HG03064 (cell line): ENCODE results near the gene TRABD2B.

ENCODE experiments used
- ATAC-seq: cut with Tn5 transposase; IDR thresholded peaks from one replicate; pipeline ENCODE4 v1.9.1; 2021; ENCODE audit warnings: low read depth; ENCODE audit not compliant: unreplicated experiment

TRABD2B gene

DNA sequence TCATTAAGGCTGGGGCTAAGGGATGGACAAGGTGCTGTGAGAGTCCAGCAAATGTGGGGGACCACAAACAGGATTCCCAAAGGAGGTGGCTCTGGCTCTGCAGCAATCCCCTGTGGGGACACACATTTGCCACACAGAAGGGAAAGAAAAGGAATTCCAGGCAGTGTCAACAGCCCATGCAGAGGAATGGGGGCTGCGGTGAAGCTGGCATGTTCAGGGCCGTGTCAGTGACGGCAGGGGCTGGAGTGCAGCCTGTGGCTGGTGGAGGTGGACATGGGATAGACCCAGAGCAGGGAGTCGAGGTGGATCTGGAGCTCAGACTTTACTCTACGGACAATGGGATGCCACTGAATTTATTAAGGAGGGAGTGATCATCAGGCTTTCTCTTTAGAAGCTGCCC lies 183.2 kb downstream of the TRABD2B start:
- ATAC-seq, result no peak

DNA sequence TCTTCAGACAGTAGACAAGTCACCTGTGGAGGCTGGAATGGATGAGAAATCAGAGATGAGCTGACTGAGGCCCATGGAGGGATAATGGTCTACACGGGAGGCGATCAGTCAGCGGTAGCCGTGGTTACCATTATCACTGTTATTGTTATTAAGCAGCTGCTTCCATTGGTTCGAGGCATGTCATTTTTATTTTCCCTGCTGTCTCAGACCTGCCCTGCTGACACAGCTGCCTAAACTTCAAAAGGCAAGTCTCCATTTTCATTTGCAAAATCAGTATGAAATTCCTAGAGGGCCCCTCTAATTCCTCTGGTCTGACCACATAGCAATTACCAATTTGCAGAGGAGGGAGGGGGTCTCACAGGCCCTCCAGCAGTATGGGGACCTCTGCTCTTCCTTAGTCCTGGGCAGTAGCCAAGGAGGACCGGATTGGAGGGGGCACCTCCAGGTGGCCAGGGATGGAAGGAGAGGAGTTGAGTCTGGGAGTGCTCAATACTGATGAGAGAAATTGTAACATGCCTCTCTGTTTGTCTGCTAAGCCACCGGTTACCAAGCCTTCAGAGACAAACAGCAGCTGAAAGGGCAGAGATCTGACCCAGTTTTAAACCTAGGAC lies 184.2 kb downstream of the TRABD2B start:
- ATAC-seq, result no peak

DNA sequence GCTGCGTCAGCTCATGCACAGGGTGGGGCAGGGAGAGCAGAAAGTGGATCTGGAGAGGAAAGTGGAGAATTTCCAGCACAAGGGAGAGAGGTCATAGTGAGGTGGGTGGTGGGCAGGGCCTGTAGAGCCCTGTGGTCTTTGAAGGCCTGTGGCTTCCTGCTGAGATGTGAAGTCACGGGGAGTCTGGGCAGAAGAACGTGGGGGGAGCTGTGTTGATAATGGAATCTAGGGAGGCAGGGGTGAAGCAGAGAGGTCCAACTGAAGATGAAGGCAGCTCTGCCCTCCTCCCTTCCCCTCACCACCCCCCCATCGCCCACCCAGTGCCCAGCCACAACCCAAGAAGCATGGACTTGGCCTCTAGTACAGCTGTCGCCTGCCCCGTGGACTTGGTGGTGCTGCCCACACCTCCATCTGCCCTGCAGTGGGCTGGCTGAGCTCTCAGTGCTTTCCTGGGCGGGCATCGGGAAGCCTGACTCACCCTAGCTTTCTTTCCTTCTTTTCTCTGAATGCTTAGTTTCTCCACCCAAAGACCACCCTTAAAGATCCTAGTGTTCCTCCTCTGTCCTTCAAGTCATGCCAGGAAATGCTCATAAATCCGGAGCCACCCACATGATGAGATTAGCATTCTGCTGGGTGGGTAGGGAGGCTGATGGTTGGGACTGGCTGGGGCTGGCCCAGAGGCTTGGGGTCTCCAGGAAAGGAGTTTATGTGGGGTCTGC lies 186.1 kb downstream of the TRABD2B start:
- ATAC-seq, result no peak

DNA sequence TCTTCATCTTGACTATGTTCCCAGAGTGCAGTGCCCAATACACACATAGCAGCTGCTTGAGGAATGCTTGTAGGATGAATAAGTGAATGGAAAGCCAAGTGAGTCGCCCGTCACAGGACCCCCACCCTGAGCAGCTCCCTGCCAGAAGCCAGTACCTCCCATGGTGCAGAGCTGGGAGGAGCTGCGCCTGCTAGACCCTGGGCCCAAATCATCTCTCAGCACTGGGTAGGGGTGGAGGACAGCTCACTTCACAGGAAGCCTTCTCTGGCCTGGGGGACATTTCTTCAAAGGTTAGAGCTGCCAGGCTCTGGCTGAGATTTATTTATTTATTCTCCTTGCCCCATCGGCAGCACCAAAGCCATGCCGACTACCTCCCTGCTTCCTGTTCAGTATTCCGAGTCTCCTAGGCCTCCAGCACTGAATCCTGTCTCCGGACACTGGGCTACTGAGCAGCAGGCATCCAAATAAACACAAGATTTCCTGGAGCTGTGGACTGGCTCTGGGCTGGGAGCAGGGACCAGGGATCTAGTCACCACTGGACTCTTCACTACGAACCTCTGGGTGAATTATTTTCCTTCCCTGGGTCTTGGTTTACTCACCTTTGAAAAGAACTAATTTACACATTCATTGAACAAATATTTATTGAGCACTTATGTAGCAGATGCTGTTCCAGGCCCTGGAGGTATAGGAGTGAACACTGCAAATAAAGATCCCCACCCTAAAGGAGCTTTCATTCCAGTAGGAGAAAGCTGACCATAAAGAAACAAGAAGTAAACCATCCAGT lies 187.7 kb downstream of the TRABD2B start:
- ATAC-seq, result no peak

DNA sequence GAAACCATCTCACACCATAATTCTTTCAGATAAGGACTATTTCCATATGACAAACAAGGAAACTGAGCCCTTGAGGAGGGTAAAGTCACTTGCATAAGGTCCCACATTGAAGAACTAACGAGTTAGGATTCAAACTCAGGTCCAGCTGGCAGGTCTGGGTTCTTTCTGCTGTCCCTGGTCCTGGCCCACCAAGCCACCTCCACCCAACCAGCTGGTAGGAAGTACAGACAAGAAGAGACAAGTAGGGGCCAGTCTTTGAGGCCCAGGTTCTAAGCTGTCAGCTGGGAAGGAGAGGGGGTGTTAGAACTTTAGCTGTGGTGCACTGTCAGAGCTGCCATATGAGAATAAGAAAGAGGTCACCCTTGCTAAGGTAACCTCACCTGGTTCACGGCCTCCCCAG lies 188.6 kb downstream of the TRABD2B start:
- ATAC-seq, result no peak

DNA sequence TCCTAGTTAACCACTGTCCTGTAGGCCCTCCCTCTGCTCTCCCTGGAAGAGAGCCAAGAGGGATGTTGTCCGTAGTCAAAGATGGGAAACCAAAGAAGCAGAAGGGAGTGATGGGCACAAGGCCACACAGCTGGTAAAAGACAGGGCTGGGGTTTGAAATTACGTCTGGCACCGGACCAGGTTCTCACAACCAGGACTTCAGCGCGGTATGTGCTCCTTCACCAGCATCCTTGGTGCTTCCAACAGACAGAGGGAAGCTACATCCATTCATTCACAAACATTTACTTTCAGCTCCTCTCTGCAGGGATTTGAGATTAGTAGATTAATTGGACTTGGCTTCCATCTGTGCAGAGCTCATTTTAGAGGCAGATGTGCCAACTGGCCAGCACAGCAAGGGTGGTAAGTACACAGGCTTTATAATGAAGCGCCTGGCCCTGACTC lies 191.2 kb downstream of the TRABD2B start:
- ATAC-seq, result no peak

DNA sequence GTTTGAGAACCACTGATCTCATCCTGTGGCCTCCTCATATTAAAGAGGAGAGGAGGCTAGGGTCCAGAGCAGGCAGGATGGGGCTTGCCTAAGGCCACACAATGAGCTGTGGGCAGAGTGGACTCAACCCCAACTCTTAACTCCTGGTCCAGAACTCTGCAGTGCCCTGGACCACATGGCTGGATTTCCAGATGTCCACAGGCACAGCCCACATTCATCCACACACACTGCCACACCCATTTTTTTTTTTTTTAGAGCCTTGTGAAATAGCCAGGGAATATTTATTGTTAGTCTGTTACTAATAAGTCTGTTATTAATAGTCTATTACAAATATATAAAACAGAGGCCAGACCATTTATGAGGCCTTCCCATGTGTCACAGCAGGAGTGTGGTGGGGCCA lies 192.2 kb downstream of the TRABD2B start:
- ATAC-seq, result no peak

DNA sequence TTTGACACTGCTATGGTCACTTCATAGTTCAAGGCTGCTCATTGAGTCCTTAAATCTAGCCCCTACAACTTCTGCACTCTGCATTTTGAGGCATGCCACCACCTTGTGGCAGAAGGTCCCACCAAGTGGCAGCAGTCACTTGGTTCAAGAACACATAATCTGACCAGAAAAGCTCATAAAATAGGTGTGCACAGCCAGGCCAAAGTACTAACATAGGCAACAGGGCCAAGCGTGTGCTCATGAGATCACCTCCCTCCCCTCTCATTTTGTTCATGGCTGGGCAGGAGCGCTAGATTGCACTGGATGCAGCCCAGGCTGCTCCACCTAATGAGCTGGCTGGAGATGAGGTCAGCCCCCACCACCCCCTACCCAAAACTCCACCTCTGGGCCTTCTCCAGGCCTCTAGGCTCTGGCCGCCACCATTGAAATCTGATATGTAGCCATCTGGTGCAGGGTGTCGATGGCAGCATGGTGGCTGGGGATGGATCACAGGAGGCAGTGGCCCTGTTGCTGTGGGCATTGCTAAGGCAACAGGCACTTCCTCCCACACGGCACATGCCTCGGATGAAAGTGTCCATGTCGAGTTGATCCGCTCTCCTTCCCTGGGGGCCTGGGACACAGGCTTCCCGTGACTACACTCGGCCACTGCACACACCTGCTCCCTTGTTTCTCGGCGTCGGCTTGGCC lies 193.2 kb downstream of the TRABD2B start:
- ATAC-seq, result no peak

DNA sequence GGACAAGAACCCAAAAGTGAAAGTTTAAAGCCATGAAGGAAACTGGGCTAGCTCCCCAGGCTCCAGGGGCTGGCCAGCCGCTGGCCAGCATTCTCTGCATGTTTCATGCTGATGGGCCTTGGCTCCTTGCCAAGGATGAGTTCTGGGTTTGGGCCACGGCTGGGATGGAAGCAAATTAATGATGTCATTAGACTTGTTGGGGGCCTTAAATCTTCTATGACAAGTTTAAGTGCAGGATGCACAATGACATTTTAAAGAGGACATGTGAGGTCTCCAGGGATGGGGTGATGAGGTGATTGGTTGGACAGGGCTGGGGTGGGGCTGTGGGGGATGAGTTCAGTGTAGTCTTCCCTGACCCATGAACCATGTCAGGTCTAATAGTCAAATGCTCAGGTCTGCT lies 199.6 kb downstream of the TRABD2B start:
- no peak for ATAC-seq

DNA sequence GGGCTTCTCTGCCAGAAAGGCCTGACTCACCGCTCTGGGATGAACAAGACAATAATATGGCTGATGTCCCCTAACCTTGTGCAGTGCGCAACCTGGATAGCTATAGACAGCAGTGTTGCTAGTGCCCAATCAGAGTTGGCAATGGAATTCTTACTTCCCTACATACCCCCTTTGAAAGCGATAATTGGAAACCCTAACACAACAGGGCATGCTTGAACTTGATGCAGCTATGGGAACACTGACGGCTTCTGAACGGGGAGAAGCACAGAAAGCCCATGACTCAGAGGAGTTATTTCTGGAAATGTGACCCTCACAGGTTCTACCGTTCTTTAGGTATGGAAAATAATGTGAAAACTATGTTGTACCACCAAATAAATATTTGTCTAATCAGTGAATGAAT lies 200.6 kb downstream of the TRABD2B start:
- no peak for ATAC-seq

DNA sequence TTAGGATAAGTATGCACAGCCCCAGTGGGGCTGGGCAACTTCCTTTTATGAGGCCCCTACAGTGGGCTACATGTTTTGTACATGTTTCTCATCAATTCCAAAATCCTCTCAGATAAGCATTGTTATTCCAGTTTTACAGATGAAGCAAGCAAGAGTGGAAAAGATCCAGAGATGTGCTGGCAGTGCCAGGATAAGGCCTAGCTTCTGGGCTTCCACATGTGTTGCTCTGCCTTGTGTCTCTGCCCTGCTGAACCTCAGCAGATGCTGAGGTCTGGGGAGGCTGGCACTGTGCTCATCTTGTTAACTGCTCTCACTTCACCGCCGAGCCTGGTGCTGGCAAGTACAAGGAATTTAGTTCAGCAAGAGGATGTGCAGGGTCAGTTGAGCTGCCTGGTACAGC lies 202.1 kb downstream of the TRABD2B start:
- ATAC-seq, result no peak

DNA sequence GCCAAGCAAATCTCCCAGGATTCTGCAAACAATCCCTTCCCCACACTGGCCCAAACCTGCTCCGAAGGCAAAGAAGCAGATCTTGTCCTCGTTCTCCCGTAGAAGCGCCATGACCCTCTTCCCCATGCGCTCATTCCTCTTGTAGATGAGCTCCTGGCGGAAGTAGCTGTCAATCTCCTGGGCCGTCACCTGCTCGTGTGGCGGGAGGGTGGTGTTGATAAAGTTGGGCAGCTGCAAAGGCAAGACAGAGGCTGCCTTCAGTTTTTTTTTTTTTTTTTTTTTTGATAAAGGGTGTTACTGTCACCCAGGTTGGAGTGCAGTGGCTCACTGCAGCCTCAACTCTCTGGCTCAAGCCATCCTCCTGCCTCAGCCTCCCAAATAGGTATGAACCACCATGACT lies 202.7 kb downstream of the TRABD2B start:
- ATAC-seq, result no peak

DNA sequence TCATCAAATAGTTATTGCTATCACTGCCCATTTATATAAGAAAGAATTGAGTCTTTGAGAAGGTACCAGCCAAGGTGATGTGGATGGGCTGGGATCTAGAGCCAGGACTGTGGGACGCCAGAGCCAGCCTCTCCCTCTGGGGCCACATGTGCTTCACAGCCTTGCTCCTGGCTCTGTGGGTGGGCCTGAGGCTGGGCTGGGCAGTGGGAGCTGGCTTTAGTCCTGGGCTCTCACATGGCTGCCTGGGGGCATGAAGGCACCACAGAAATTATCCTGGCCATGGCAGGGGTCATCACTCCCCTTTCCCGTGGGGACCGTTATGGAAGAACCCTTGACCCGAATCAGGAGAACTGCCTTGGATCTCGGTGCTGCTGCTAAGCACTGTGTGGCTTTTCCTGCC lies 203.1 kb downstream of the TRABD2B start:
- ATAC-seq, result no peak

DNA sequence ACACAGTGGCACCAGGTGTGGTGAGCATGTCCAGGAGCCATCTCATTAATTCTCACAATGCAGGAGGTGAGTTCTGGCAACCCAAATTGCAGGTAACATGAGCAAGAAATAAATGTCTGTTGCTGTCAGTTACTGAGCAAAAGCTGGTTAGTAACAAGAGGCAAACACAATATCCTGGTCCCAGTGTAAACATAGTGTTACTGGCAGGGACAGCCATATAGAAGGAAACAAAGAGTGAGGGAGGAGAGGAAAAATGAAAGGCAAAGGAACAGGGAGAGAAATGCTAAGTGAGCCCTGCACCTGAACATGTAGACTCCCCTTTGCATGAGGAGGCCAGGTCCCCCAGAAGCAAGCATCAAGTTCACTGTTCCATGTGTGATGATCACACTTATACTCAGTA lies 203.6 kb downstream of the TRABD2B start:
- no peak for ATAC-seq

DNA sequence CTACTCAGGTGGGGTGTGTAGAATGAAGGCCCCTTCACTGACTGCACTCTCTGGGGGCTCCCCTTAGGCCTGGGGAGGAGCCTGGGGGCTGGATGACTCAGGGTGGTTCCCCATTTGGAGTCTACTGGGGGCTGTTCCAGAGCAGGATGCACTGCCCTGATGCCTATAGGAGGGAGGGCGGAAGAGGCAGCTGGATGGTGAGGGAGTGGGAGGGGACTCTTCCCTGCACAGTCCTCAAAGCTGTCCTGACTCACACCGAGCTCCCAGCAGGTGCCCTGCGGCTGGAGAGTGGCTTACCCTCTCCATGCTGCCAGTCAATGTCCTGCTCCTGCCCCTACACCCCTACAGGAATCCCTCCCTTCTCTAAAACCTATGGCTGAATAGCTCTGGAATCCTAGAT lies 204.4 kb downstream of the TRABD2B start:
- no peak for ATAC-seq

DNA sequence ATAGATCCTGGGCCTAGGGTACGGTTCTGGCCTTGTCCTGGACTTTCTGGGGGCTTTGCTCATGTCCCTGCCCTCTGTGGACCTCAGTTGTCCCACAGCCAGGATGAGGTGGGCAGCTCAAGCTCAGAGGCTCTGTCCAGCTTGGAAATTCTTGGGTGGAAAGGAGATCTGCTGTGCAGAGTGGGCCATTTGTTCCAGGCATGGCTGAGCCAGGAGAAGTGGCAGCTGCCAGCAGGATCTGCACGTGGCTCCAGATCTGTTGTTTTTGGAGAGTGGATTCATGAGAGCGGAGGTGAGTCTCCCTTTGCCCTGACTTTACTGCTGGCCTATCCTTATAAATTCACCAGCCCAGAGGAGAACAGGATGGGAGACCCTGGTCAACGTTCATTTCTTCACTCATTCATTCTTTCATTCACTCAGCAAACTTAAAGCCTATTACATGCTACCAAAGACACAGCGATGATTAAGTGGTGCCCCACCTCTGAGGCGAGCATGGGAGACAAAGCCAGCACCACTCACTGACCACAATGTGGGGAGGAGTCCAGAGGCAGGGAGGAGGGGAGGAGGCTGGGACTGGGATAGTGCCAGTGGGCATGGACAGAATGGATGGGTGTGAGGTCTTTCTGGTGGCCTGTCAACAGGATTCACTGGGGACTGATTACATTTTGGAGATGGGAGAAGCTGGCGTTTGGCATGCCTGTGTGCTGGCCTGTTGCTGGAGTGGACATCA lies 205.1 kb downstream of the TRABD2B start:
- no peak for ATAC-seq

DNA sequence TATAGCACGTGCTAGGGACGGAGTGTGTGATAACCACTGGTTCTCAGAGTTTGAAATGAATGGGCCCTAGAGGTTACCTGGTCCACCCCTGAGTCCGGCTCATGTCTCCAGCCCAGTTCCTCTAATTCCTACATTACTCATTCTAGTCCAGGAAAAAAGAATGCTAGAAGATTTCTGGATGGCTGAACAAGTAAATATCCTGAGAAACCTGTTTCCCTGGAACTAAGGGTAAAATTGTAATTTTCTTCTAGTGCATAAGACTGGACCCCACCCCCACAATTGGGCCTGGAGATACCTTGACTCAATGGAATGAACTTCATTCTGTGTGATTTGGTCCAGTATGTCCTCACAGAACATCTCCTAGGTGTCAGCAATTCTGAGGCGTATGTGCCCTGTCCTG lies 208.4 kb downstream of the TRABD2B start:
- ATAC-seq, result no peak

DNA sequence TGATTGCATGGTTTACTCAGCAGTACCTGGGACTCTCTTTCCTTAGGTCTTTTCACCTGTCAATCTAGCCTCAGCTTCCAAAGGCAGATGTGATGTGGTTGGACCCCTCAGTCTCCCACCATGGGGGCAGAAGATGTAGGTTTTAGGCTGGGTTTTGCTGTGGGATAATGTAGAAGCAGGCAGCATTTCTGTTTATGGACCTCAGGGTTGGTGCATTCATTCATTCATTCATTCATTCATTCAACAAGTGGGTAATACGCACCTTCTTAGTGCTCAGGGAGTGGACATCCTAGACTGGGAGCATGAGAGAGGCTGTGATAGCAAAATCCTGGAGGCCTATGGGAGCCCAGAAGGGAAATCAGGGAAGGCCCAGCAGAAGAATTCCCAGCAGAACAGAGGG lies 209.6 kb downstream of the TRABD2B start:
- no peak for ATAC-seq

DNA sequence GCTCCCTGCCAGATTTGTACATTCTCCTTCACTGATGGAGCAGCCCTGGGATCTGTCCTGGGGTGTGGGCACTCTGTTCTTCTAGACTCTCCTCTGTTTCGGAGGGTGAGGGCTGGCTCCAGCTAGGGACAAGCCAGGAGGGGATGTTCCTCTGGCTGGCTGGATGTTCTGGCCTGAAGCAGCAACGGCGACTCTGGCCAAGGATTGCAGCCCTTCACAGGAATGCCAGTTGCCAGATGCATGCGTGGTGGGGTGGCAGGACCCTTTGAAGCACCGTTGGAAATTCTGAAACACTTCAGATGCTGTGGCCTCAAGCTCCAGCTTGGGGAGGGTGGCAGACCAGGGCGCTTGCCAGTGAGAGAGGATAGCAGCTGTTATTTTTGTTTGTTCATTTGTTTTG lies 210.9 kb downstream of the TRABD2B start:
- ATAC-seq, result no peak

DNA sequence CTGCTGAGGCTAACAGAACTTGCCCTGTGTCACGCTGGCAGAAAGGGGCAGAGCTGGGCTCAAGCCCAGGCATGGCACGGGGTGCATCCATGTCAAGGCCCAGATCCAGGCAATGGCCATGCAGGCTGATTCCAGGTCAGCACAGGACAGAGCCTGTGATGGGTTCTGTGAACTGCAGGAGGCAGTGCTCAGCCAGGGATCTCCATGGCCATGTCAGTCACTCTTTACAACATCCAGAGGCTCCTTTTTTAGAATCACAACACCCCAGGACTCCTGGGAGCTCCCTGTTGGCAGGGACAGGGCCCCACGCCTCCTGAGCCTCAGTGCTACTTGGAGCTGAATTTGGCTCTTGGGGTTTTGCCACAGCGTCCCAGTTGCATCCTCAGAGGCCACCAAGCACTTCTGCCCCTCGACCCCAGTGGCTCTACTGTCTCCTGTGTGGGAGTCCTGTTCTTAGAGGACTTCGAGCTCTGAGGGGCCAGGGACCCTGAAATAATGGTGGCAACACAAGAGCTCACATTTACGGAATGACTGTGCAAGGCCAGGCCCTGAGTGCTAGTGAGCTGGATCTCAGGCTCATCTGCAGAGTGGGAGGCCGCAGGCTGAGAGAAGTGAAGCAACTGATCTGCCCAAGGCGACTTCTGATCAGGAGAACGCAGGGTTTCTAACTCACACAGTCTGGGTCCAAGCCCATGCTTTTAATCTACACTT lies 211.5 kb downstream of the TRABD2B start:
- ATAC-seq, result no peak
